ENCODE results near the gene NRBP1. TPM values are rescaled to one million over a fixed set of nuclear protein-coding genes. Genes with fewer than 3 reads are reported as not detected.
A peak's percentile ranks its signal among the peaks of the same experiment; 100 is the strongest.

NRBP1 gene
- total RNA-seq, 2 donors from 2014 or later: 141 to 153 TPM

- Histone ChIP-seq H3K4me3 (ENCODE audit: low read length) (no peak overlapping the region), H3K27me3 (ENCODE audit: control insufficient read depth, insufficient read depth, low read length, poor library complexity, severe bottlenecking) (no peaks in the 10 kb centered on the region), H3K4me1 (ENCODE audit: control insufficient read depth, insufficient read depth, low read length) (no peaks in the 10 kb centered on the region), H3K36me3 (ENCODE audit: control insufficient read depth, insufficient read depth, low read length) (peaks cover 5% of the 10 kb centered on the region), H3K27ac (ENCODE audit: low read depth, low read length) (no peak overlapping the region), H3K9ac (ENCODE audit: extremely low read depth, low read length, poor library complexity, severe bottlenecking) (no peak overlapping the region), H3K9me3 (ENCODE audit: control insufficient read depth, low read length) (no peaks in the 10 kb centered on the region)
- TF ChIP-seq CTCF (conservative IDR thresholded peaks at IDR 0.05): no peak
- Mint-ChIP-seq H3K36me3 (ENCODE audit: low read depth) (peaks cover 27% of the 10 kb centered on the region), H3K9me3 (no peaks in the 10 kb centered on the region), H3K27ac (peak overlapping the region; percentile 32), H3K27me3 (ENCODE audit: insufficient read depth) (no peaks in the 10 kb centered on the region), H3K4me3 (no peak overlapping the region), H3K4me1 (no peaks in the 10 kb centered on the region)
- 91 to 100% methylated on average over 1 to 5 of the region's 5 CpGs for WGBS, 2 experiments (ENCODE audit: insufficient coverage in 1 of 2, insufficient read length in 1 of 2)
- DNase-seq: no peak
Measured at GRCh38 chr2:27471961-27472360, 43.5 kb downstream of the NRBP1 start.

GRCh38 chr2:27485496-27485895 is 57.1 kb downstream of the NRBP1 start:
- Histone ChIP-seq H3K27me3 (ENCODE audit: control insufficient read depth, insufficient read depth, low read length, poor library complexity, severe bottlenecking) (no peaks in the 10 kb centered on the region), H3K4me1 (ENCODE audit: control insufficient read depth, insufficient read depth, low read length) (peaks cover 3% of the 10 kb centered on the region), H3K9me3 (ENCODE audit: control insufficient read depth, low read length) (no peaks in the 10 kb centered on the region), H3K36me3 (ENCODE audit: control insufficient read depth, insufficient read depth, low read length) (no peaks in the 10 kb centered on the region), H3K4me3 (ENCODE audit: low read length) (no peak overlapping the region), H3K9ac (ENCODE audit: extremely low read depth, low read length, poor library complexity, severe bottlenecking) (no peak overlapping the region), H3K27ac (ENCODE audit: low read depth, low read length) (no peak overlapping the region)
- whole genome bisulfite sequencing, 2 experiments (ENCODE audit: insufficient coverage in 1 of 2, insufficient read length in 1 of 2): 71 to 74% methylated on average over 1 to 3 of the region's 3 CpGs
- Mint-ChIP-seq H3K36me3 (ENCODE audit: low read depth) (peaks cover 16% of the 10 kb centered on the region), H3K27me3 (ENCODE audit: insufficient read depth) (no peaks in the 10 kb centered on the region), H3K9me3 (no peaks in the 10 kb centered on the region), H3K4me3 (no peak overlapping the region), H3K27ac (no peak overlapping the region), H3K4me1 (peaks cover 5% of the 10 kb centered on the region)
- TF ChIP-seq CTCF (conservative IDR thresholded peaks at IDR 0.05): no peak
- no peak for DNase-seq

GRCh38 chr2:27489118-27489497 is 60.7 kb downstream of the NRBP1 start:
- H3K4me3 Mint-ChIP-seq: peak overlapping the region; percentile 82
- peaks cover 11% of the 10 kb centered on the region for H3K36me3 Mint-ChIP-seq (ENCODE audit: low read depth)
- peak overlapping the region; percentile 94 for H3K27ac Mint-ChIP-seq

More at GRCh38 chr2:27489118-27489497, 60.7 kb downstream of the NRBP1 start:
- Mint-ChIP-seq H3K4me1 (peaks cover 5% of the 10 kb centered on the region), H3K27me3 (ENCODE audit: insufficient read depth) (peaks cover 8% of the 10 kb centered on the region), H3K9me3 (no peaks in the 10 kb centered on the region)
- peaks cover 9% of the 10 kb centered on the region for H3K27me3 ChIP-seq (ENCODE audit: control insufficient read depth, insufficient read depth, low read length, poor library complexity, severe bottlenecking)
- WGBS, 2 experiments (ENCODE audit: insufficient coverage in 1 of 2, insufficient read length in 1 of 2): 7 to 14% methylated on average over 5 to 11 of the region's 11 CpGs
- DNase-seq: no peak
- H3K9me3 ChIP-seq (ENCODE audit: control insufficient read depth, low read length): no peaks in the 10 kb centered on the region
- peak overlapping the region; percentile 85 for H3K9ac ChIP-seq (ENCODE audit: extremely low read depth, low read length, poor library complexity, severe bottlenecking)
- peak overlapping the region; percentile 86 for H3K4me3 ChIP-seq (ENCODE audit: low read length)
- peaks cover 3% of the 10 kb centered on the region for H3K4me1 ChIP-seq (ENCODE audit: control insufficient read depth, insufficient read depth, low read length)
- H3K27ac ChIP-seq (ENCODE audit: low read depth, low read length): peak overlapping the region; percentile 2
- H3K36me3 ChIP-seq (ENCODE audit: control insufficient read depth, insufficient read depth, low read length): no peaks in the 10 kb centered on the region
- no peak for TF ChIP-seq CTCF (conservative IDR thresholded peaks at IDR 0.05)
